GM21528 (cell line): ENCODE results near the gene FOLR3.
A peak's percentile ranks its signal among the peaks of the same experiment; 100 is the strongest.
"Not testable (repeated sequence)": the region's sequence is repeated elsewhere in the genome, so short reads cannot be mapped to it uniquely, and the experiment has no call there.

ENCODE experiments used
- ATAC-seq: cut with Tn5 transposase; IDR thresholded peaks from one replicate; pipeline ENCODE4 v1.9.1; 2021; ENCODE audit warnings: mild to moderate bottlenecking, moderate library complexity; ENCODE audit not compliant: unreplicated experiment, low FRiP score

Gene FOLR3

GRCh38 chr11:72135473-72135872 is at the start of gene FOLR3:
TSS of gene FOLR3 (plus strand) at chr11:72135725. CDS start at chr11:72135953, 228 bp downstream.
- not testable (repeated sequence) for ATAC-seq

GRCh38 chr11:72088076-72088808 is 47.3 kb upstream of the FOLR3 start:
- no peak for ATAC-seq

- no peak for ATAC-seq
Observed at GRCh38 chr11:72091292-72091691, 44.2 kb upstream of the FOLR3 start.

- no peak for ATAC-seq
Observed at GRCh38 chr11:72098741-72099140, 36.8 kb upstream of the FOLR3 start.

GRCh38 chr11:72100009-72100408 is 35.5 kb upstream of the FOLR3 start:
- ATAC-seq: no peak

- no peak for ATAC-seq
Observed at GRCh38 chr11:72100462-72100861, 35.1 kb upstream of the FOLR3 start.

GRCh38 chr11:72102162-72102561 is 33.4 kb upstream of the FOLR3 start:
- no peak for ATAC-seq

- ATAC-seq: no peak
Observed at GRCh38 chr11:72102631-72102945, 32.9 kb upstream of the FOLR3 start.

GRCh38 chr11:72102946-72103753 is 32.4 kb upstream of the FOLR3 start, which contains the start of gene LAMTOR1:
TSS of gene LAMTOR1 (minus strand) at chr11:72103297. CDS start at chr11:72103224, 73 bp downstream.
- ATAC-seq: peak; percentile 78

GRCh38 chr11:72103754-72104167 is 31.8 kb upstream of the FOLR3 start:
- no peak for ATAC-seq

GRCh38 chr11:72105888-72106287 is 29.6 kb upstream of the FOLR3 start, which contains the start of gene TOMT:
TSS of gene TOMT (plus strand) at chr11:72105924. CDS start at chr11:72105952, 28 bp downstream.
- ATAC-seq: no peak

GRCh38 chr11:72111300-72112142 is 24.0 kb upstream of the FOLR3 start:
- ATAC-seq: peak; percentile 3

GRCh38 chr11:72112143-72112977 is 23.2 kb upstream of the FOLR3 start, which contains the start of gene ANAPC15:
TSS of gene ANAPC15 (minus strand) at chr11:72112695. CDS start at chr11:72111276, 1,419 bp downstream.
- ATAC-seq: peak; percentile 85

GRCh38 chr11:72112978-72113808 is 22.3 kb upstream of the FOLR3 start:
- ATAC-seq: no peak

GRCh38 chr11:72114570-72114969 is 21.0 kb upstream of the FOLR3 start:
- ATAC-seq: no peak

- no peak for ATAC-seq
Observed at GRCh38 chr11:72116019-72116755, 19.3 kb upstream of the FOLR3 start.

GRCh38 chr11:72119198-72119597 is 16.3 kb upstream of the FOLR3 start:
- no peak for ATAC-seq

GRCh38 chr11:72120930-72121329 is 14.6 kb upstream of the FOLR3 start:
- no peak for ATAC-seq
